HEK293T (cell line): ENCODE results near the gene ERBB2.

Experiments
- BHLHE40 ChIP-seq: fragments of 450-650 bp; IDR thresholded peaks from 2 replicates; pipeline ENCODE4 v1.6.1; 2016; ENCODE audit warnings: mild to moderate bottlenecking, moderate library complexity, borderline replicate concordance
- ELF4 ChIP-seq: fragments of 450-650 bp; IDR thresholded peaks from 2 replicates; pipeline ENCODE4 v1.6.1; 2017; ENCODE audit warnings: antibody characterized with exemption
- FOXK2 ChIP-seq: fragments of 450-650 bp; IDR thresholded peaks from 2 replicates; pipeline ENCODE4 v1.6.1; 2016; ENCODE audit warnings: mild to moderate bottlenecking
- HDGF ChIP-seq: fragments of 450-650 bp; IDR thresholded peaks from 2 replicates; pipeline ENCODE4 v1.6.1; 2017; ENCODE audit warnings: antibody characterized with exemption, borderline replicate concordance
- SP1 ChIP-seq: fragments of 450-650 bp; IDR thresholded peaks from 2 replicates; pipeline ENCODE4 v1.6.1; 2017
- ZNF384 ChIP-seq: fragments of 450-650 bp; IDR thresholded peaks from 2 replicates; pipeline ENCODE4 v1.6.1; 2016

- TF ChIP-seq FOXK2, result no peak
- TF ChIP-seq BHLHE40, result no peak
- TF ChIP-seq SP1, result no peak
- TF ChIP-seq ELF4, result no peak
- no peak for TF ChIP-seq HDGF
- no peak for TF ChIP-seq ZNF384
Observed at GRCh38 chr17:39695089-39695474, 4.8 kb upstream of the ERBB2 start.
